HG02642 (cell line): ENCODE results near the gene LAMA5.

Source experiments
- ATAC-seq: cut with Tn5 transposase; IDR thresholded peaks from one replicate; pipeline ENCODE4 v1.9.1; 2021; ENCODE audit warnings: mild to moderate bottlenecking; ENCODE audit not compliant: unreplicated experiment, poor library complexity

The LAMA5 gene

GRCh38 chr20:62391165-62392076 lies 24.3 kb upstream of the LAMA5 start:
- no peak for ATAC-seq

GRCh38 chr20:62390317-62391164 lies 23.4 kb upstream of the LAMA5 start:
- no peak for ATAC-seq

DNA sequence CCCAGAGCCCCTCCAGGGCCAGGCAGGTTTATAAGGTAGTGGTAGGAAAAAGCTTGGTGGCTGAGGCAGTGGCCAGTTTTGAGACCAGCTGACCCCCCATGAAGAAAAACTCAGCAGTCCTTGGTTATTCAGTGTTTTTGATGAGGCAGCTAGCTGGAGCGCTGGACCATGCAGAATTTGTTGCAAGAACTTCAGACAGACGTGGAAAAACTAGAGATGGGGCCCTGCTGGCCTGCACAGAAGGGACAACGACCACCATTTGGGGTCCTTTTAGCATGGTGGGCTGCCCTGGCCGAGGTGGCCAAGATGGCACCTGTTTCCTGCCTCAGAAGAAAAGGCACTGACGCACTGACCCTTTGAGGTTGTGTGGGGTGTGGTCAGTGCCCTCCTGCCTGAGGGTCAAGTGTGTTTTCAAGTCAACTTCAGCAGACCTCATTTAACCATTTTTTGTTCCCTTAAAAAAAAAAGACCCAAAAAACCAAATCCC lies 22.5 kb upstream of the LAMA5 start:
- no peak for ATAC-seq

DNA sequence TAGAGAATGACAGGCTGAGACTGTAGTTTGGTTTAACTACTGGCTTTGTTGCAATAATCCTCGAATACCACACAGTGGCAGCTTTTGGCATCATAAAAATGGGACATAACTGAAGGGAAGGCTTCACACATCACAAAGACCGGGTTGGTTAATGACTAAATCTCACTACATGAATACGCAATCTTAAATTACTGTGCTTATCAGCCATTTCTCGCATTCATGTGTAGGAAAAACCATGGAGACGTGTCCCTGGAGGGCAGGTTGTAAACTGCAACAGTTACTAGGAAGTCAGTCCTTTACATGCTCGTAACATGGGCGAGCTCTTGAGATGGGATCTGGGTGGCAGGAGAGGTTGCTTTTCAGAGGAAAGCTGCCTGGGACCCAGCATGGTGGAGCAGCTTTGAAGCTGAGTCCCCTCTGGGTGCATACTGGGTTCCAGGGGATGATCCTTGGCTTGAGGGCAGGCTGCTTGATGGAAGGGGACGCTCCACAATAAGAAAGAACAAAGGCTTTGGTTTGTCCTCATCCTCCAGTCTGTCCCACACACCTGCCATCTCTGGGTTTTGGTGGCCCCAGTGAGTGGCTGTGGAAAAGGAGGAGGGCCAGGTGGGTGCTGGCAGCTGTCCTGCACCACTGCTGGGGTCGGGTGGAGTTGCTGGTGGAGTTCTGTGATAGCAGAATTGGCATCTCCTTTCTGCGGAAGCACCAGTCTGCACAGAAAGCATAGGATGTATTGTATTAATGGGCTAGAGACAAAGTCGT lies 21.9 kb upstream of the LAMA5 start:
- ATAC-seq, result no peak

GRCh38 chr20:62387933-62388635 lies 21.0 kb upstream of the LAMA5 start:
- ATAC-seq, result no peak

DNA sequence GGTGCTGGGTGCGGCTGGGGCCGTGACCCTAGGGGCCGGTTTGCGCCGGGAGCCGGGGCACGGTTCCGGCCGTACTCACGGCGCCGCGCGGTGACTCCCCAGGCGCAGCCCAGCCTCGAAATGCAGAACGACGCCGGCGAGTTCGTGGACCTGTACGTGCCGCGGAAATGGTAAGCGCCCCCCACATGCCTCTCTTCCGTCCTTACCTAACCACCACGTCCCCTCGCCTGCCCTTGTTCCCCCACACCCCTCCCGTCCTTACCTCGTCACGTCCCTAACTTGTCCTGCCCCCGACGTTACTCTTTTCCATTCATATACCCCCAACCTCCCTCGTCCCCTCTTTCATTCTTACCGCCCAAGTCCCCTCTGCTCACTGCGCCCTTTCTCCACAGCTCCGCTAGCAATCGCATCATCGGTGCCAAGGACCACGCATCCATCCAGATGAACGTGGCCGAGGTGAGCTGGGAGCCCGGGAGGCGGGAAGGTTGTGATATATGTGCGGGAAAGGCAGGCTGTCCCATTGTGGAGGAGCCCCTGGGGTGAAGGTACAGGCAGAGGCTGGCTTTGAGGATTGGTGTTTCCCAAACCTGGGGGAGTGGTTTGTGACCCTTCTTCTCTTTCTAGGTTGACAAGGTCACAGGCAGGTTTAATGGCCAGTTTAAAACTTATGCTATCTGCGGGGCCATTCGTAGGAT lies 20.3 kb upstream of the LAMA5 start:
- no peak for ATAC-seq

DNA sequence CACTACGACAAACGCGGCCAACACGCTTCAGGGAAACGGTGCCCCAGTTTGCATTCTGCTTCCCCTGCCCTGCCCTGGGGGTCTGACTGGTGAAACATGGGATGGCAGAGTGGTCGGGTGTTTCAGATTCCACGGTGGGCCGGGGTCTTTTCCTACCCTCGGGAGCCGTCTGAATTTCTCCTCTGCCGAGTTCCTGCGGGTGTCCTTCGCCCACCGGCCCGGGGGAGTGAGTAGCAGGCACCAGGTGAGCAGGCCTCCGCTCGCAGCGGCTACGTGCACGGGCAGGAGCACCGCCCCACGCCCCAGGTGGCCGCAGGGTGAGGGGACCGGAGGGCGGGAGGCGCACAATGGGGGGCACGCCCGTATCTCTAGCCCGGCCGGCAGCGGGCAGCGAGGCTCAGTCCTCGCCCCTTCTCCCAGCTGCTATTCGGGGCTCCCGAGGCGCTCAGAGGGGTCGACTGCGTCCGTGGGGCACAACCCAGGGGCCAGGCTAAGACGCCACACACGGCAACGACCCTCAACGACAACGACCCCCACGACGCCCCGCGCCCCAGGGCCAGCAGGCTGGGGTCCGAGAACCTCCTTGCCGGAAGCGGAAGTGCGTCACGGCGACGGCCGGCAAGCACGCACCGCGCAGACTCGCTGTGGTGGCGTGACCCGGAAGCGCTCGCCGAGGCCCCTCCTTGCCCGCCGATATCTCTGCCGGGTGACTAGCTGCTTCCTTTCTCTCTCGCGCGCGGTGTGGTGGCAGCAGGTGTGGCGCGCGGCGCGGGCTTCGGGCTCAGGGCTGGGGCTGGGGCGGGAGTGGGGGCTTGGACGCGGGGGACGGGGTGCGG lies 19.5 kb upstream of the LAMA5 start, which contains the start of gene RPS21:
Gene RPS21, plus strand, starts transcription at position 721 of the 836 bp plus-strand sequence. CDS start 236 bp downstream, outside the sequence.
- ATAC-seq, result peak; percentile 84

DNA sequence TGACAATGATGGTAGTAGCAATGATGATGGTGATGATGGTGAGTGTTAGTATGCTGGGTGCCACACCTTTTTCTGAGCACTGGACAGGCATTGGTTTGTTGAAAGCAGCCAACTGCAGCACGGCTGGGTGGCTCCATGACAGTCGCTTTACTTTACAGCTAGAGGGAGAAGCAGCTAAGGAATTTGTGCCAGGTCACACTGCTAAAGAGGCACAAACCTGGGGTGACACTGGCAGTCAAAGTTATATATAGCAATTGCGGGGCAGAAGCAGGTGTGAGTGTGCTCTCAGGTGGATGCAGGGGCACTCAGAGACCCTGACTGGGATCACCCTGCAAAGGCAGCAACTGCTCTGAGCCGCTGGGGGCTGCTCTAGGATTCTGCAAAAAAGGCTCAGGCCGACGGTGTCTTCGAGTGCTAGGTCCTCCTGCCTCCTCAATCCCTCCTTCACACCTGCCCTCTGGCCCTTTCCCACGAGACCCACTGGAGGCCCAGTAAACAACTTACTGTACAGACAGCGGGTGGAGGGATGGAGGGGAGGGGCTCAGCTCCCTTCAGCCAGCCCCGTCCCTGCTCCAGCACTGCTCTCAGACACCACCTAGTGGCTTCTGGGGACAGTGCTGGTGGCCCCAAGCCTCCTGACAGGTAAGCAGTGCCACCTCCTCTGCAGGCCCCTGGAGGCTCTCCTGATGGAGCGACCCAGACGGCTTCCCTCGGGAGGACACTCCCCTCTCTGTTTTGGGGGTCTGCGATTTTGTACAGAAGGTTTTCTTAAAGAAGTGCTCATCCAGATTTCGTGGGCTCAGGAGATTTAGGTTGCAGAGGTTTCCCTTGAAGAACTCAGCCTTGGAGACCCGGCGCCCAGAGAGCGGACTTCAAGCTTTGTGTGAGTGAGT lies 15.4 kb upstream of the LAMA5 start:
- peak; percentile 54 for ATAC-seq

- ATAC-seq, result no peak
These were observed 14.7 kb upstream of the LAMA5 start for GRCh38 chr20:62381842-62382241.

DNA sequence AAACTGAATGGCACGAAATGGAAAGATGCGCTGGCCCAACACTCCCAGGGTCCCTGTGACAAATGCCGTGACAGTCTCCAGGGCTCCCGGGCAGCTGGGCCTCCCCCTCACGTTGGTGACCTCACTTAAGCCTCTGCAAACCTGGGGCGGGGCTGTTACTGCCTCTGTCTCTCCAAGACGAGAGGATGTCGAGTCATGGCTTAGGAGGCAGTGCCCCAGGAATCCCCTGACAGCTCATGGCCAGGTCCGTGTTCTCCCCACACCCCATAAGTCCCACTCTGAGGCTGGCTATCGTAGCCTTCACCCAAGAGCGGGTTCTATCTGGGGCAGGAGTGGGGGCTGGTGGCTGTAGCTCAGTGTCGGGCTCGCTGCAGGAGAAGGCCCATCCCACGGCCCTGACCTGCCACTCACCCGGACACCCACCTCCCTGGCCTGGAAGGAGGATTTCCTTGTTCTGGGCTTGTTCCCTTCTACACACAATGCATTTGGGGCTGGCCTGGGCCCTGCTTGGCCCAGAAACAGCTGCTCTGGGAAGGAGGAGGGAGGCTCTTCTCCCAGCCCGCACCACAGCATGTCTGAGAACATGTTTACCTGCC lies 14.2 kb upstream of the LAMA5 start:
- ATAC-seq, result no peak

DNA sequence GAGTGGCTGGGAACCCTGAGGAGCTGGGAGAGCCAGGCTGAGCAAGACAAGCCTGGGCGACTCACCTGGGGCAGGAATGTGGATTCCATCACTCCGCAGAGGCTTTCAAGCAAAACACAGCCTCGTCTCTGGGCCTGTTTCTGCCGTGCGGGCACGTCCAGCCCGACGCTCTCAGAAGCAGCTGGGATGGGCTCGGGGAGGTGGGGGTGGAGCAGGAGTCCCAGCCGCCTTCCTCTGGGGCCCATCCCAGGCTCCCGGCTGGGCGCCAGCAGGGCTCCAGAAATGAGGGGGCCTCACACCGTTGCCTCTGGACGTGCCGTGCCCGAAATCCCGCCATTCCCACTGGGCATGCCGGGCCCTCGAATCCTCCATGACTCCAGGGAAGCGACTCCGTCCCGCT lies 11.1 kb upstream of the LAMA5 start:
- ATAC-seq, result no peak

DNA sequence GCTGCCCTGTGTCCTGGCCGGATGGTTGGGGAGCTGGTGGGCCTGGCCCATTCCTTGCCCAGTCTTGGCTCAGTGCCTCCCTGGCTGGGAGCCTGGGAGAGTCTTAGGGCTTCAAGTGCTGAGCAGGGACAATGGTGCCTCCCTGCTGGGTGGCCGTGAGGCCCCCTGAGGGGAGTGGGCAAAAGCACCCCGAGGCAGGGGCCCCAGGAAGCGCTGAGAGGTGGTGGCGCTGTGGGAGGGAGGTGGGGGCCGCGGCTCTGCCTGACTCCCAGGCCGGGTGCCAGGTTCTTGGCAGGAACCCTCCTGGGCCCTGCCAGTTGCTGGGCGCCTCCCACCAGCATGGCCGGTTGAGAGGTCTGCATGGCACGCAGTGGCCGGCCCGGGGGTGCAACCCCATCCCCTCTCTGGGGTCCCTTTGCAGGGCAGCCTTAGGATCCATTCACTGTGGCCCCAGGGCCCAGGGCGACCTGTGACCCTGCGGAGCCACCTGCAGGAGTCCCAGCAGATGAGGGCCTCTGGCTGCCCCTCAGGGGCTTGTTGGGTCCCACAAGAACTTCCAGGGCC lies 10.6 kb upstream of the LAMA5 start:
- ATAC-seq, result no peak

DNA sequence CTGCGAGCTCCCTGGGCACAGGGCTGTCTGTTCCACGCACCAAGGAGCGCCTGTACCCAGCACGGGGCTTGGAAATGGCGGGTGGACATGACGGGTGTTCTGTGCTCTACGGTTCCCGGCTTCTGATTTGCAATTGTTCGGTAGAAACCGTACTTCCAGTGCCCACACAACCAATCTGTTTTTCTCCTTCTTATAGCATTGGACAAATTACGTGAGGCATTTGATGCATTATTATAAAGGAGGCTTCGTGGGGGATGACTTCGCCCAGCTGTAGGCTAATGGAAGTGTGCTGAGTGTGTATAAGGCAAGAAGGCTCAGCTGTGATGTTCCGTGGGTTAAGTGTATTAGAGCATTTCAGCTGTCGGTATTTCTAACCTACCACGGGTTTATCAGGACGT lies 10.0 kb upstream of the LAMA5 start:
- no peak for ATAC-seq

DNA sequence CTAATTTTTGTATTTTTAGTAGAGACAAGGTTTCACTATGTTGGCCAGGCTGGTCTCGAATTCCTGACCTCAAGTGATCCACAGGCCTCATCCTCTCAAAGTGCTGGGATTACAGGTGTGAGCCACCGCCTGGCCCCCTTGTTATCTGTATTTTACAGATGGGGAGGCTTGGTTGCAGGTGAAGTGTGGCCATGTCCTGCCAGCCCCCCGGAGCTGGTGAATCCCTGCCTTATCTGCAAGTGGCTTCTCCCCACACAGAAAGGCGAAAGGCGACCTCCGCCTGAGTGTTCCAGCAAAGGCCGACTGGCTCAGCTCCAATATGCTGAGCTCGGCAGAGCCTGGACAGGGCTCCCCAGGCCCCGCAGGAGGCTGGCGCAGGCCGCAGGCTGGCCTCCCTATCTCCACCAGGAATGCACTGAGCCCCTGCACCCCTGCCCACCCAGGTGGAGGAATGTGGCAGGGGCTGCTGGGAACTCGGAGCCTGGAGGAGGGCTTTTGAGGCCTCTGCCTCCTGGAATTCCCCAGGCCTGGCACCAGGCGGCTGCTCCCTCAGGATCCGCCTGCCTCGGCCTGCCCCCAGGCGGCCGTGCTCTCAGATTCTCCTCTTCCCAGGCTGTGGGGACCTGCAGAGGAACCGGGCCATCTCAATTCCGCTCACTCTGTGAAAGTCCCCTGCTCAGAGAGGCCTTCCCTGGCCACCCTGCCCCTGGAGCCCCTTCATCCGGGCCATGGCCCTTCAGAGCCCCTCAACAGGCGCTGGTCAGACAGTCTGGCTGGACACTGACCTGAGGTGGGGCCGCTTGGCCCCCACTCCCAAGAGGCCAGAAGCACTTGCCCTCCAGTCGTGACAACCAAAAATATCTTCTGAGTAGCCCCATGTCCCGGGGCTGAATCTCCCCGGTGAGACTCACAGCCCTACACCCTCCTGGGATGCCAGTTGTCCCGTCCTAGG lies 9.3 kb upstream of the LAMA5 start:
- no peak for ATAC-seq

- no peak for ATAC-seq
These were observed 7.4 kb upstream of the LAMA5 start for GRCh38 chr20:62374331-62375152.
